Hematopoietic multipotent progenitor cell treated with erythropoietin and hydrocortisone succinate and interleukin-3 and kit ligand, for 4 days (in vitro differentiated cells): ENCODE measurements around the gene OR10C1.
"Not testable (repeated sequence)": the region's sequence is repeated elsewhere in the genome, so short reads cannot be mapped to it uniquely, and the experiment has no call there.

ENCODE experiments used
- DNase-seq: peaks from one replicate; pipeline ENCODE4 v3.0.0-alpha.2; 2015

Gene OR10C1

DNA sequence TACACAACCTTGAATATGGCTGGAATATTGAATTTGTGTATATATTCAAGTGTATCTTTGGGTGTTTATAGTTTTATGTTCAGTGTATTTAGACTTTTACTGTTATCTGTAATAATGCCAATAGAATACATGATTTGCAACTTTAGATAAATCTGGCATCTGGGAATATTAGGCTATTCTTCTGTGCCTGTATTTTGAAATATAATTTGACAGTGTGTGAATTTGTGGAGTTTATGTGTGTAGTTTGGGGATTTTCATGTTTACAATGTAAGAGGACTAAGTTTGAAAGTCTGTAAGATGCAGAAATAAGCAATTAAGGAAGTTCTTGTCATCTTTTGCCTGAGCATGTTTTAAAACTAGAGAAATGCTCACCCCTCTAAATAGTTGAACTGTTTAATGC is at the start of gene OR10C1:
Gene OR10C1, plus strand, starts transcription at position 301 of the 400 bp plus-strand sequence. CDS start 710 bp downstream, outside the sequence.
- no peak for DNase-seq

- no peak for DNase-seq
Observed at GRCh38 chr6:29395331-29395730, 43.8 kb upstream of the OR10C1 start, which contains the start of gene OR12D2. TSS of gene OR12D2 (plus strand) at chr6:29395631. CDS start at chr6:29396700, 1,069 bp downstream.

- DNase-seq = no peak
Observed at GRCh38 chr6:29399525-29399924, 39.6 kb upstream of the OR10C1 start.

GRCh38 chr6:29403801-29404200 is 35.3 kb upstream of the OR10C1 start:
- no peak for DNase-seq

DNA sequence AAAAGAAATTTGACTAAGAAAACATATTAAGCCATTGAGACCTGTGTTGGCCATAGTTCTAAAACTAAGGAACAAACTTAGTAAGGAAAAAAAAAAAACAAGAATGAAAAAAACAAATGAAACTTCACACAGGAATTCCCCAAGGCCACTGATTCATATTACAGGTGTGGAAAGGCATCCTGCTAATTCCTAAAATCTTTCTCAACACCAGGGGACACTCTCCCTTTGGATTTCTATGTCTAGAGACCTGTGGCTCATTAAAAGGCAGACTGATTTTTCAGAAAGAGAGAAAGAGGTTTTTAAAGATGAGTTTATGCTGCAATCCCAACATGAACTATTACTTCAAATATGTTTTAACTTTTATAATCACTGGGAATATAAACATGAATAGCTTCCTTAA is 24.5 kb upstream of the OR10C1 start, which contains the start of gene OR12D1:
Gene OR12D1, plus strand, starts transcription at position 341 of the 400 bp plus-strand sequence.
- no peak for DNase-seq

GRCh38 chr6:29419516-29419915 is 19.6 kb upstream of the OR10C1 start:
- no peak for DNase-seq

DNA sequence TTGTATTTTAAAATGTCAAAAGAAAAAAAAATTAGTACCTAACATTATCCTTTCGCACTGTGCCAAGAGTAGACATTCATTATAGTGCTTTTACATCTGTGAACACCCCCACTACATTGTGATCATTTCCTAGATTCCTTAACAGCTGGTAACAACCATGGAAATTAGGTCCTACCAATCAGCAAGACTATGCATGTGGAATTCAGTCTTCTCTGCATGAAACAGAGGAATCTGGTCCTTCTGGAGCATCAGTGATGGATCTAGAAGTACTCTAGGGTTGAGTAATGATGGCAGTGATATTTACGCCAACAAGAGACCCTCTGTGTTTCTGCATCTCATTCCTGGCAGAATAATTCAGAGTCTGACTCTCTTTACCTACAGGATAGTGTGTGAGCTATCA is 14.9 kb upstream of the OR10C1 start:
- DNase-seq = no peak

DNA sequence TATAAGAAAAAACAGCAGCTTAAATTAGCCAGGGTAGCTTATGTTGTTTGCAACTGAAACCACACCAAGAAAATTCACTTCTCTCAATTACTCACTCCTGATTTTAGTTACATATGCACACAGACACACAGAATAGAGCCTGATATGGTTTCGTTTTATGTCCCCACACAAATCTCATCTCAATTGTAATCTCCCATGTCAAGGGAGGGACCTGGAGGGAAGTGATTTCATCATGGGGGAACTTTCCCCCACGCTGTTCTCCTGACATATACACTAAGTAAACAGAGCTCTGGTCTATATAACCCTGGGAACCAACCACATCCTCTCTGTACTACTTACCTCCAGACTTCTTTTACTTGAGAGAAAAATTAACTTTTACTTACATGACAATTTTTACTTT is 14.5 kb upstream of the OR10C1 start:
- DNase-seq = no peak

DNA sequence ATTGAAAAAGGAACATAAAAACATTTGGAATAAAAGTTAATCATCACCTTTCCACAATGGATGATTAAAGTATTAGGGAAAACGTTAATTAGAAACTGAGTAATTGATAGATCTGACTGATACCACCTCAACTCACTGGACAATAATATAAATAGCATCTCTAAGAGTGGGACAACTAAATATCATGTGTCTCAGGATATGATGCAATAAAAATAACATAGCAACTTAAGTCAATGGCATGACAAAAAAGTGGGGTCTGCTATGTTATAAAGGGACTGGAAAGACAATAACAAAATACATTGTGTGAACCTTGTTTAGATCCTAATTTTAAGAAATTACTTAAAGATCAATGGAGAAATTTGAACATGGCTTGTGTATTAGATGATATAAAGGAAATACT is 14.0 kb upstream of the OR10C1 start:
- DNase-seq = no peak

- no peak for DNase-seq
Observed at GRCh38 chr6:29426654-29427053, 12.5 kb upstream of the OR10C1 start.

- DNase-seq = peak; percentile 53
Observed at GRCh38 chr6:29436730-29437129, 2.4 kb upstream of the OR10C1 start.

DNA sequence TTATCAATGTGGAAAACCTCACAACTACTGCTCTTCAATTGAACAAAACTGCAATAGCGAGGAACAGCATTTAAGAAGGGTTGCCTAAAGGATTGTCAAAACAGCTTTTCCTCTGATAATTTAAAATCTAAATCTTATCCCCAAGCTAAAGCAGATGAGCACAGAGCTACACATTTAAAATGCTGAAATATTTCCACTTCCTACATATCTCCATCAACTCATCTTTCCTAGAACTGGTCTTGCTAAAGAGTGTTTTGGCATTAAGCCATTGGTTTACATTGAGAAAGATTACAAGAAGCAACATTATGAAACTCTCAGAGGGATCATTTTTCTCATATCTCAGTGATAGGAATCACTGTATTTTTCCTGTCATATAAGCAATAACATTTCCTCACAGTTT is 3.6 kb downstream of the OR10C1 start:
- DNase-seq = peak; percentile 84

GRCh38 chr6:29444031-29444430 is 4.9 kb downstream of the OR10C1 start:
- not testable (repeated sequence) for DNase-seq

DNA sequence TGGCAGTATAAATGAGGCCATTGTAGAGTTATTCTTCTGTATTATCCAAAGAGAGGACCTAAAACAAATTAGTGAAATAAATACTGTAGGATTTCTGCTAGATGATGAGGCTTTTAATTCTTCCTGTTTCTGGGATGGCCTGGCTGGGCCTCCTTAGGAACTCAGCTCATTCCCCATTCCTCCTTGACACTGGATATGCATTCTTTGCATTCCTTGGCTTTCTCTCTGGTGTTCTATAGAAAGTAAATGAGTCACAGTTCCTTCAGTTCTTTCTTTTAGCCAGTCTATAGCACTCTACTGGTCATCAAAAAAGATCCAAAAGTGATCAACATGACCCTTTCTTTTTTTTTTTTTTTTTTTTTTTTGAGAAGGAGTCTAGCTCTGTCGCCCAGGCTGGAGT is 8.6 kb downstream of the OR10C1 start:
- DNase-seq = no peak

DNA sequence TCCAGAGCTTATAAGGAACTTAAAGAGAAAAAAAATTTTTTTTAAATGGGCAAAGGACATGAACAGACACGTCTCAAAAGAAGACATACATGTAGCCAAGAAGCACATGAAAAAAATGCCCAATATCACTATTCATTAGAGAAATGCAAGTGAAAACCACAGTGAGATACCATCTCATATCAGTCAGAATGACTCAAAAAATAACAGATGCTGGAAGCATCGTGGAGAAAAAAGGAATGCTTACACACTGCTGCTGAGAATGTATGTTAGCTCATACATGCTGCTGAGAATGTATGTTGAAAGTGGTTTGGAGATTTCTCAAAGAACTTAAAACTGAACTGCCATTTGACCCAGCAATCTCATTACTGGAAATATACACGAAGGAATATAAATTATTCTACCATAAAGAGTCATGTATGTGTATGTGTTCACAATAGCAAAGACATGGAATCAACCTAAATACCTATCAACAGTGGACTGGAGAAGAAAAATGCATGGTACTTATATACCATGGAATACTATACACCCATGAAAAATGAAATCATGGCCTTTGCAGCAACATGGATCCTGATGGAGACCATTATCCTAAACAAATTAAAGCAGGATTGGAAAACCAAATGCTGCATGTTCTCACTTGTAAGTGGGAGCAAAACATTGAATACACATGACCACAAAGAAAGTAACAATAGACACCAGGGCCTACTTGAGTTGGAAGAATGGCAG is 12.5 kb downstream of the OR10C1 start:
- peak; percentile 64 for DNase-seq

DNA sequence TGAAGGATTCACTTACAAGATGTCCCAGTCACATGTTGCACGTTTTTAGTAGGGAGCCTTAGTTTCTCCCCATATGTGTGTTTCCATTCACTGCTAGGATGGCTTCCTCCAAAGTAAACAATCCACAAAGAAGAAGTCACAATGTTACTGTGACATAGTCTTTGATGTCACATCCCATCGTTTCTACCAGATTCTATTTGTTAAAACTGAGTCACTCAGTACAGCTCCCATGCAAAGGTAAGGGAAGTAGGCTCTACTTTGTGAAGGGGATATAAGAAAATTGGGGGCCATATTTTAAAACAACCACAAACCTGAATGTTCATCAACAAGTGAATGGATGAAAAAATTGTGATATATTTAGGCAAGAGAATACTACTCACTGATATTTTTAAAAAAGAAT is 17.9 kb downstream of the OR10C1 start, which contains the start of the genes OR11A1 and OR2H1:
Gene OR11A1, minus strand, starts transcription at position 101 of the 400 bp plus-strand sequence. CDS start 29,430 bp downstream, outside the sequence.
Gene OR2H1, plus strand, starts transcription at position 185 of the 400 bp plus-strand sequence. CDS start 4,615 bp downstream, outside the sequence.
- DNase-seq = no peak

GRCh38 chr6:29461021-29461814 is 22.1 kb downstream of the OR10C1 start:
- no peak for DNase-seq

DNA sequence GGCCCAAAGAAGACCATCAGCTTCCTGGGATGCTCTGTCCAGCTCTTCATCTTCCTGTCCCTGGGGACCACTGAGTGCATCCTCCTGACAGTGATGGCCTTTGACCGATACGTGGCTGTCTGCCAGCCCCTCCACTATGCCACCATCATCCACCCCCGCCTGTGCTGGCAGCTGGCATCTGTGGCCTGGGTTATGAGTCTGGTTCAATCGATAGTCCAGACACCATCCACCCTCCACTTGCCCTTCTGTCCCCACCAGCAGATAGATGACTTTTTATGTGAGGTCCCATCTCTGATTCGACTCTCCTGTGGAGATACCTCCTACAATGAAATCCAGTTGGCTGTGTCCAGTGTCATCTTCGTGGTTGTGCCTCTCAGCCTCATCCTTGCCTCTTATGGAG is 22.9 kb downstream of the OR10C1 start:
- DNase-seq = no peak

- no peak for DNase-seq
Observed at GRCh38 chr6:29465279-29465678, 26.2 kb downstream of the OR10C1 start.

GRCh38 chr6:29465801-29466200 is 26.7 kb downstream of the OR10C1 start:
- DNase-seq = no peak

GRCh38 chr6:29466241-29466640 is 27.1 kb downstream of the OR10C1 start:
- DNase-seq = no peak

GRCh38 chr6:29474996-29475395 is 35.9 kb downstream of the OR10C1 start:
- no peak for DNase-seq

DNA sequence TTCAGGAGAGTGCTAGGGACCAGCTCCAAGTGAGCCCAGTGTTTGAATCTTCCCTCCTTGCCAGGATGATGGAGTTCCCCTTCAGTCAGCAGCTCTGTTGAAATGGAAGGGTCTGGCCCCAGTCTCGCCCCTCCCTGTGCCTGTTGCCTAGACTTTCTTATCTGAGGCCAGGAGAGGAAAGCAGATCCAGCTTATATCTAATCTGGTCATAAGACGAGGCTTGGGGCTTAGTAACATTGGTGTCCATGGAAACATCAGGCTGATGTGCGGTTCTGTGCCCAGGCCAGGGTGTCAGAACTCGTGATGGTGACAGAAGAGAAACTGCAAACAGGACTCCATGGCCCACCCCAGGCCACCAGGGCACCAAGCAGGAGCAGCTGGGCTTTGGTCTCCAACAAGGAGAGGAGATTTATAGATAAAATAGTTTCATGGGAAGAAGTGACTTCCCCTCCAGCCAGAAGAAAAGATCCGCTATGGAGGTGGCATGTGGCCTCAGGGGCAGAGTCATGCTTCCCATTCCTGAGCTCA is 38.9 kb downstream of the OR10C1 start:
- peak; percentile 55 for DNase-seq

GRCh38 chr6:29478740-29479139 is 39.6 kb downstream of the OR10C1 start:
- DNase-seq = no peak
